Breast epithelium (tissue), 3 donors: ENCODE data around the gene RABGEF1.

Experiments
- CTCF ChIP-seq, 3 donors: fragments of 450-650 bp; IDR thresholded peaks; one replicate each; pipeline ENCODE4 v1.5.1; 2016 to 2017; ENCODE audit warnings: antibody characterized with exemption in 3 of 3, mild to moderate bottlenecking in 3 of 3, moderate library complexity in 3 of 3
- POLR2A ChIP-seq: fragments of 450-650 bp; IDR thresholded peaks from one replicate; pipeline ENCODE4 v1.6.1; 2016; ENCODE audit warnings: antibody characterized with exemption, mild to moderate bottlenecking, moderate library complexity
- POLR2AphosphoS5 ChIP-seq, 3 donors: sonication (generic); formaldehyde crosslinking; IDR thresholded peaks; one replicate each; pipeline ENCODE4 v1.6.1; 2017; ENCODE audit warnings: antibody characterized with exemption in 3 of 3

- TF ChIP-seq CTCF (IDR thresholded peaks at IDR 0.05): no peak
- no peak for TF ChIP-seq POLR2A
- no peak for TF ChIP-seq POLR2AphosphoS5 (IDR thresholded peaks at IDR 0.05)
Observed at GRCh38 chr7:66739477-66739876, 1.1 kb upstream of the RABGEF1 start.
